Colonic mucosa (tissue), 4 donors: ENCODE data around the gene ARHGAP26. TPM values are rescaled to one million over a fixed set of nuclear protein-coding genes. Genes with fewer than 3 reads are reported as not detected.

Experiments used
- DNase-seq: peaks from one replicate; pipeline ENCODE4 v3.0.0-alpha.2; 2020
- H3K27ac ChIP-seq: fragments of 200-600 bp; one replicate; pipeline ENCODE4 v1.8.0; 2021
- H3K27me3 ChIP-seq: fragments of 200-600 bp; one replicate; pipeline ENCODE4 v1.8.0; 2021
- H3K36me3 ChIP-seq: fragments of 200-600 bp; one replicate; pipeline ENCODE4 v1.8.0; 2021
- H3K4me1 ChIP-seq: fragments of 200-600 bp; one replicate; pipeline ENCODE4 v1.8.0; 2021; ENCODE audit warnings: mild to moderate bottlenecking
- H3K4me3 ChIP-seq: fragments of 200-600 bp; one replicate; pipeline ENCODE4 v1.8.0; 2021
- H3K9ac ChIP-seq, 2 donors: one replicate each; pipeline ENCODE4 v1.7.0; 2013; ENCODE audit warnings: control low read depth in 2 of 2, low read depth in 2 of 2, low read length in 2 of 2
- H3K9me3 ChIP-seq: fragments of 200-600 bp; one replicate; pipeline ENCODE4 v1.8.0; 2021
- CTCF ChIP-seq: fragments of 200-600 bp; IDR thresholded peaks from one replicate; pipeline ENCODE4 v1.8.0; 2022; ENCODE audit warnings: antibody characterized with exemption, mild to moderate bottlenecking
- intact Hi-C: fragments of 100-400 bp; cut with DNase I; formaldehyde crosslinking; loops from one replicate; pipeline ENCODE4 v1.14.1; 2022
- total RNA-seq, 2 donors: library from RNA; stranded (reverse); fragmentation: NEBNext Ultra II Directional in 1 of 2; extraction: Animal tissue kit (Norgen Biotek cat#: 25700) in 1 of 2; gene quantifications; one replicate each; pipeline ENCODE4 v1.2.1, GENCODE V29; 2021
- donor health status: healthy.
- donor health status: DM: no; HTN: no; CAD: no.
- donor health status: DM: no; HTN: no; CAD: no.

The ARHGAP26 gene
- total RNA-seq, 2 donors from 2014 or later: 59.1 to 74.0 TPM

GRCh38 chr5:142833517-142834449 is 63.6 kb downstream of the ARHGAP26 start:
- TF ChIP-seq CTCF: no peak
- Histone ChIP-seq H3K27me3 (no peaks in the 10 kb centered on the region), H3K9me3 (no peaks in the 10 kb centered on the region), H3K9ac (no peak overlapping the region), H3K4me3 (no peak overlapping the region), H3K4me1 (peaks cover 3% of the 10 kb centered on the region), H3K27ac (no peak overlapping the region), H3K36me3 (no peaks in the 10 kb centered on the region)
- DNase-seq: peak; percentile 68
- intact Hi-C loops: no loop called here

GRCh38 chr5:142834504-142834903 is 64.3 kb downstream of the ARHGAP26 start:
- Histone ChIP-seq H3K9ac (no peak overlapping the region), H3K9me3 (no peaks in the 10 kb centered on the region), H3K4me3 (no peak overlapping the region), H3K27me3 (no peaks in the 10 kb centered on the region), H3K4me1 (peaks cover 6% of the 10 kb centered on the region), H3K36me3 (no peaks in the 10 kb centered on the region), H3K27ac (no peak overlapping the region)
- intact Hi-C loops: no loop called here
- DNase-seq: peak; percentile 74
- no peak for TF ChIP-seq CTCF

- no peak for DNase-seq
- no peaks in the 10 kb centered on the region for H3K36me3 ChIP-seq
- no peak overlapping the region for H3K9ac ChIP-seq
- no peaks in the 10 kb centered on the region for H3K27me3 ChIP-seq
- no peaks in the 10 kb centered on the region for H3K9me3 ChIP-seq
- intact Hi-C loops: no loop called here
- H3K4me3 ChIP-seq: no peak overlapping the region
- H3K4me1 ChIP-seq: peaks cover 6% of the 10 kb centered on the region
- no peak for TF ChIP-seq CTCF
- no peak overlapping the region for H3K27ac ChIP-seq
Observed at GRCh38 chr5:142835540-142835939, 65.4 kb downstream of the ARHGAP26 start.

- Histone ChIP-seq H3K9me3 (no peaks in the 10 kb centered on the region), H3K27ac (no peak overlapping the region), H3K27me3 (no peaks in the 10 kb centered on the region), H3K36me3 (no peaks in the 10 kb centered on the region), H3K4me3 (no peak overlapping the region), H3K4me1 (peaks cover 6% of the 10 kb centered on the region), H3K9ac (no peak overlapping the region)
- no peak for TF ChIP-seq CTCF
- DNase-seq: no peak
- intact Hi-C loops: no loop called here
Observed at GRCh38 chr5:142836048-142836447, 65.9 kb downstream of the ARHGAP26 start.

- H3K36me3 ChIP-seq: no peaks in the 10 kb centered on the region
- DNase-seq: no peak
- H3K9ac ChIP-seq: no peak overlapping the region
- H3K9me3 ChIP-seq: no peaks in the 10 kb centered on the region
- H3K27me3 ChIP-seq: no peaks in the 10 kb centered on the region
- peaks cover 6% of the 10 kb centered on the region for H3K4me1 ChIP-seq
- H3K27ac ChIP-seq: no peak overlapping the region
- TF ChIP-seq CTCF: no peak
- no peak overlapping the region for H3K4me3 ChIP-seq
- intact Hi-C loops: no loop called here
Observed at GRCh38 chr5:142837081-142837725, 67.0 kb downstream of the ARHGAP26 start.
